Astrocyte (in vitro differentiated cells and primary cell): ENCODE measurements around the gene ZNF578. TPM values are rescaled to one million over a fixed set of nuclear protein-coding genes. Genes with fewer than 3 reads are reported as not detected.

Source experiments
- DNase-seq: peaks from one replicate; pipeline ENCODE4 v3.0.0-alpha.2; 2010; ENCODE audit warnings: low read depth
- FAIRE-seq: peaks from 2 replicates; lab custom pipeline; 2011; peaks lifted over from hg19 to GRCh38; lab: Jason Lieb, UNC
- H2AFZ ChIP-seq: 2 replicates; pipeline ENCODE4 v1.6.0; 2012; ENCODE audit warnings: low read depth, low read length, inconsistent platforms
- H3K27ac ChIP-seq: 2 replicates; pipeline ENCODE4 v1.5.1; 2011; ENCODE audit warnings: low read depth, low read length, inconsistent platforms
- H3K27me3 ChIP-seq: 2 replicates; pipeline ENCODE4 v1.6.0; 2011; ENCODE audit warnings: low read length, inconsistent platforms; ENCODE audit not compliant: insufficient read depth
- H3K36me3 ChIP-seq: 2 replicates; pipeline ENCODE4 v1.5.1; 2011; ENCODE audit warnings: low read length, inconsistent platforms; ENCODE audit not compliant: insufficient read depth
- H3K4me1 ChIP-seq: 2 replicates; pipeline ENCODE4 v1.5.1; 2011; ENCODE audit warnings: low read length, inconsistent platforms; ENCODE audit not compliant: insufficient read depth
- H3K4me2 ChIP-seq: 2 replicates; pipeline ENCODE4 v1.6.0; 2012; ENCODE audit warnings: low read length, inconsistent platforms
- H3K4me3 ChIP-seq: 2 replicates; pipeline ENCODE4 v1.5.1; 2011; ENCODE audit warnings: low read depth, mild to moderate bottlenecking, low read length, inconsistent platforms; ENCODE audit not compliant: insufficient read depth
- H3K79me2 ChIP-seq: 2 replicates; pipeline ENCODE4 v1.6.0; 2012; ENCODE audit warnings: mild to moderate bottlenecking, low read length, inconsistent platforms; ENCODE audit not compliant: insufficient read depth
- H3K9ac ChIP-seq: 2 replicates; pipeline ENCODE4 v1.6.0; 2012; ENCODE audit warnings: mild to moderate bottlenecking, low read length, inconsistent platforms
- H3K9me3 ChIP-seq: 2 replicates; pipeline ENCODE4 v1.5.1; 2012; ENCODE audit warnings: low read depth, mild to moderate bottlenecking, low read length, inconsistent platforms; ENCODE audit not compliant: insufficient read depth
- H4K20me1 ChIP-seq: 2 replicates; pipeline ENCODE4 v1.6.0; 2012; ENCODE audit warnings: low read length, inconsistent platforms; ENCODE audit not compliant: insufficient read depth
- H3K27ac Mint-ChIP-seq: one replicate; pipeline ENCODE4 v1.8.0; 2021; ENCODE audit warnings: mild to moderate bottlenecking, mixed read lengths; ENCODE audit not compliant: unreplicated experiment
- H3K27me3 Mint-ChIP-seq: one replicate; pipeline ENCODE4 v1.8.0; 2021; ENCODE audit warnings: low read depth, mixed read lengths; ENCODE audit not compliant: unreplicated experiment
- H3K36me3 Mint-ChIP-seq: one replicate; pipeline ENCODE4 v1.8.0; 2021; ENCODE audit warnings: low read depth, mixed read lengths; ENCODE audit not compliant: unreplicated experiment
- H3K4me1 Mint-ChIP-seq: one replicate; pipeline ENCODE4 v1.8.0; 2021; ENCODE audit warnings: low read depth, mixed read lengths; ENCODE audit not compliant: unreplicated experiment
- H3K4me3 Mint-ChIP-seq: one replicate; pipeline ENCODE4 v1.8.0; 2021; ENCODE audit warnings: mild to moderate bottlenecking, moderate library complexity, mixed read lengths; ENCODE audit not compliant: unreplicated experiment
- H3K9me3 Mint-ChIP-seq: one replicate; pipeline ENCODE4 v1.8.0; 2021; ENCODE audit warnings: mild to moderate bottlenecking, mixed read lengths; ENCODE audit not compliant: unreplicated experiment
- EZH2 ChIP-seq: IDR thresholded peaks from 2 replicates; pipeline ENCODE4 v1.6.1; 2012; ENCODE audit warnings: mild to moderate bottlenecking, low read length, inconsistent platforms; ENCODE audit not compliant: insufficient read depth
- total RNA-seq: library from RNA; stranded (reverse); gene quantifications from 2 replicates; pipeline ENCODE4 v1.2.1, GENCODE V29; 2021
- TF ChIP-seq, protein P1 (sequence below): IDR thresholded peaks from 2 replicates; pipeline ENCODE4 v1.5.1; 2011; ENCODE audit warnings: low read depth, mild to moderate bottlenecking, inconsistent platforms, low read length, moderate library complexity; ENCODE audit not compliant: insufficient read depth

Gene ZNF578
- total RNA-seq, 1 donor from 2014 or later, result not detected

DNA sequence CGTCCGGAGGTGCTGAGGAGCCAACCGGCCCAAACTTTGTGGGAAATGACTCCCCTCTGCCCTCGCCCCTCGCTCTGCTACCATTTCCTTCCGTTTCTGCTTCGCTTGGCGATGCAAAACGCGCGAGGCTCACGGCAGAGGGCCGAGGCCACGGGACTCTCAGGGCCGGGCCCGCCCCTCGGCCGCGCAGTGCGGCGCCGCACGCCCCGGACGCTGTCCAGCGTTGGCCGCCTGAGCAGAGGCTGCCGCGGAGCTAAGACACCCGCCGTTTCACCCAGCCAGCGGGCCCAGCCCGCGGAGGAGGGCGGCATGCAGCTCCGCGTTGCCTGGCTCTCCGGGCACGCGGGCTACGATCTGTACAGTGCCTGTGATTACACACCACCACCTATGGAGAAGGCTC, 2.1 kb upstream of the ZNF578 start:
- Histone ChIP-seq H3K4me3 (no peak overlapping the region), H3K9ac (no peak overlapping the region), H2AFZ (peak overlapping the region; percentile 41), H3K27ac (no peak overlapping the region), H3K4me1 (peaks cover 3% of the 10 kb centered on the region), H4K20me1 (no peaks in the 10 kb centered on the region), H3K79me2 (peaks cover 4% of the 10 kb centered on the region), H3K27me3 (no peaks in the 10 kb centered on the region), H3K9me3 (peaks cover 33% of the 10 kb centered on the region), H3K4me2 (no peak overlapping the region), H3K36me3 (no peaks in the 10 kb centered on the region)
- Mint-ChIP-seq H3K36me3 (no peaks in the 10 kb centered on the region), H3K27ac (no peak overlapping the region), H3K4me1 (no peaks in the 10 kb centered on the region), H3K27me3 (no peaks in the 10 kb centered on the region), H3K4me3 (no peak overlapping the region), H3K9me3 (peaks cover 17% of the 10 kb centered on the region)
- FAIRE-seq (no peak), DNase-seq (no peak)
- TF ChIP-seq EZH2, result no peak
- TF ChIP-seq, protein P1, sequence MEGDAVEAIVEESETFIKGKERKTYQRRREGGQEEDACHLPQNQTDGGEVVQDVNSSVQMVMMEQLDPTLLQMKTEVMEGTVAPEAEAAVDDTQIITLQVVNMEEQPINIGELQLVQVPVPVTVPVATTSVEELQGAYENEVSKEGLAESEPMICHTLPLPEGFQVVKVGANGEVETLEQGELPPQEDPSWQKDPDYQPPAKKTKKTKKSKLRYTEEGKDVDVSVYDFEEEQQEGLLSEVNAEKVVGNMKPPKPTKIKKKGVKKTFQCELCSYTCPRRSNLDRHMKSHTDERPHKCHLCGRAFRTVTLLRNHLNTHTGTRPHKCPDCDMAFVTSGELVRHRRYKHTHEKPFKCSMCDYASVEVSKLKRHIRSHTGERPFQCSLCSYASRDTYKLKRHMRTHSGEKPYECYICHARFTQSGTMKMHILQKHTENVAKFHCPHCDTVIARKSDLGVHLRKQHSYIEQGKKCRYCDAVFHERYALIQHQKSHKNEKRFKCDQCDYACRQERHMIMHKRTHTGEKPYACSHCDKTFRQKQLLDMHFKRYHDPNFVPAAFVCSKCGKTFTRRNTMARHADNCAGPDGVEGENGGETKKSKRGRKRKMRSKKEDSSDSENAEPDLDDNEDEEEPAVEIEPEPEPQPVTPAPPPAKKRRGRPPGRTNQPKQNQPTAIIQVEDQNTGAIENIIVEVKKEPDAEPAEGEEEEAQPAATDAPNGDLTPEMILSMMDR, result no peak

DNA sequence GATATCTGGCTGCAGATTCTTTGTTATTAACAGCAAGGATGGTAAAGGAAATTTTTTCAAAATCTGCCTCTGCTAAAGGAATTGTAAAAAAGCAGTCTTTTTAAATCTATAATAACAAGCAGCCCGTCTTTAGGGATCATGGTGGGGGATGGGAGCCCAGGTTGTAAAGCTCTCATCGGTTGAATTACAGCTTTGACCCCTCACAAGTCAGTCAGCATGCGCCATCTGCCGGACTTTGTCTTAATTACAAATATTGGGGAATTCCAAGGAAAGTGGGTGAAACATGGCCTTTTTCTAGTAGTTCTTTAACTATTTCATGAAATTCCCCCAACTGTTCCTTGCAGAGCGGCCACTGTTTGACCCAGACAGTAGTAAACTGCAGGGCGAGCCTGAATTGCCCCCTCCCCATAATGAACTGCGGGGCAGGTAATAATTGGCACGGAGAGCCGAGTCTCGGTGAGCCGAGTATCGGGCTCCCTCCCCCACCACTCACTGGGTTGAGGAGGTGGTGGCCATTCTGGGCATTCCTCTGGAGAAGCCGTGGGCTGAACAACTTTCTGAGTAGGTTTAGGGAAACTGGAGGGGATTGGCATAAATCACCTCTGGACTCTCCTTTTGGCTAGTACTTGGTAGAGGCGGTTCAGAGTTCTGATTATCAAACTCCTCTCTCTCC, 11.6 kb downstream of the ZNF578 start:
- FAIRE-seq (no peak), DNase-seq (no peak)
- H3K36me3 Mint-ChIP-seq, result no peaks in the 10 kb centered on the region
- peaks cover 28% of the 10 kb centered on the region for H3K9me3 ChIP-seq
- no peaks in the 10 kb centered on the region for H3K27me3 ChIP-seq
- no peak overlapping the region for H3K4me3 Mint-ChIP-seq
- no peak overlapping the region for H3K27ac Mint-ChIP-seq
- no peaks in the 10 kb centered on the region for H3K4me1 Mint-ChIP-seq
- H3K27me3 Mint-ChIP-seq, result no peaks in the 10 kb centered on the region
- no peak overlapping the region for H3K4me2 ChIP-seq
- no peak overlapping the region for H3K27ac ChIP-seq
- H3K79me2 ChIP-seq, result peaks cover 3% of the 10 kb centered on the region
- H3K4me3 ChIP-seq, result no peak overlapping the region
- H3K9me3 Mint-ChIP-seq, result peaks cover 32% of the 10 kb centered on the region
- no peak for TF ChIP-seq EZH2
- TF ChIP-seq, protein P1, result no peak
- no peaks in the 10 kb centered on the region for H3K36me3 ChIP-seq
- no peak overlapping the region for H2AFZ ChIP-seq
- no peaks in the 10 kb centered on the region for H4K20me1 ChIP-seq
- H3K9ac ChIP-seq, result no peak overlapping the region
- H3K4me1 ChIP-seq, result no peaks in the 10 kb centered on the region

DNA sequence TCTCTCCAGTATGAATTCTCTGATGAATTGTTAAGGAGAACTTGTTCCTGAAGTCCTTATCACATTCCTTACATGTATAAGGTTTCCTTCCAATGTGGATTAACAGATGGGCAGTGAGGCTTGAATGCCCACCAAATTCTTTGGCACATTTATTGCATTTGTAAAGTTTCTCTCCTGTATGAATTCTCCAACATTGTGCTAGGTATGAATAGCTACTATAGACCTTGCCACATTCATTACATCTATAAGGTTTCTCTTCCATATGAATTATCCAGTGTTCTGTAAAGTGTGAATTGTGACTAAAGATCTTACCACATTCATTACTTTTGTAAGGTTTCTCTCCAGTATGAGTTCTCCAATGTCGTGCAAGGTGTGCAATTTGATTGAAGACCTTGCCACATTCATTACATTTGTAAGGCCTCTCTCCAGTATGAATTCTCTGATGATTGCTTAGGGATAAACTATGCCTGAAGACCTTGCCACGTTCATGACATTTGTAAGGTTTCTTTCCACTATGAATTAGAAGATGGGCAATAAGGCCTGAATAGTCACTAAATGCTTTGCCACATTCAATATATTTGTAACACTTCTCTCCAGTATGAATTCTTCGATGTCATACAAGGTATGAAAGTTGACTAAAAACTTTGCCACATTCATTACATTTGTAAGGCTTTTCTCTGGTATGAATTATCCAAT, 20.4 kb downstream of the ZNF578 start:
- no peak overlapping the region for H3K27ac Mint-ChIP-seq
- Histone ChIP-seq H3K27me3 (no peaks in the 10 kb centered on the region), H3K9ac (no peak overlapping the region), H3K4me3 (no peak overlapping the region), H2AFZ (no peak overlapping the region), H4K20me1 (no peaks in the 10 kb centered on the region), H3K4me1 (no peaks in the 10 kb centered on the region), H3K27ac (no peak overlapping the region), H3K9me3 (peaks cover 66% of the 10 kb centered on the region), H3K79me2 (no peaks in the 10 kb centered on the region), H3K4me2 (no peak overlapping the region), H3K36me3 (no peaks in the 10 kb centered on the region)
- no peak for DNase-seq
- no peaks in the 10 kb centered on the region for H3K27me3 Mint-ChIP-seq
- no peaks in the 10 kb centered on the region for H3K4me1 Mint-ChIP-seq
- FAIRE-seq, result no peak
- peaks cover 2% of the 10 kb centered on the region for H3K36me3 Mint-ChIP-seq
- H3K9me3 Mint-ChIP-seq, result peaks cover 62% of the 10 kb centered on the region
- TF ChIP-seq, protein P1, result no peak
- no peak overlapping the region for H3K4me3 Mint-ChIP-seq
